ENCODE results near the gene ZFAND3.

- TF ChIP-seq CTCF (conservative IDR thresholded peaks at IDR 0.05; ENCODE audit: low read length) (no peak), EZH2phosphoT487 (IDR thresholded peaks at IDR 0.05; ENCODE audit: borderline replicate concordance, low read depth, low read length) (no peak)
Measured at GRCh38 chr6:38167598-38167997, 348.1 kb downstream of the ZFAND3 start.

Measured in OCI-LY7 (cell line).